Stimulated activated CD4-positive, alpha-beta T cell treated with anti-CD3 and anti-CD28 coated beads, Interleukin-1b, Interleukin-23, amount 100 ng/mL, for 4 hours (primary cell): Measurements from ENCODE around the gene BCAT1.
"Not testable (repeated sequence)": the region's sequence is repeated elsewhere in the genome, so short reads cannot be mapped to it uniquely, and the experiment has no call there.

Experiments used
- DNase-seq, 2 donors: peaks; one replicate each; pipeline ENCODE4 v3.0.0-alpha.2; 2020; ENCODE audit warnings: low read depth in 2 of 2

Gene BCAT1

DNA sequence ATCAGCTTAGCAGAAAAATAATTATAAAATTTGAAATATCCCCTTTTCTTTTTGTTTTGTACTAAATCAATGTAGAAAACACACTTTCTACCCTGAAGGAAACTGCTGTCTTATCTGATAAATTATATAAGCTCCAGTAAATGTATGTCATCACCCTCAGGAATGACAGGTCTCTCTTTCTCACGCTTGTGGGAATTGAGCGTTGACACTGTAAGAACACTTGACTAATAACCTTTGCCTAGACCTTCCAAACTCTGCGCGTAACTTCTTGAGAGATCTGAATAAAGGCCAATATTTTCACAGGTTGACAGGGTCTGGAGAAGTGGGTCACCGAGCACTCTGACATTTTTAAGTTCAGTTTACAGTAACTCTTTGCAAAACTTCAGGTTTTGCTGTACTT is 138.5 kb downstream of the BCAT1 start:
- no peak for DNase-seq

- not testable (repeated sequence) for DNase-seq
Observed at GRCh38 chr12:24809306-24809705, 139.6 kb downstream of the BCAT1 start.

DNA sequence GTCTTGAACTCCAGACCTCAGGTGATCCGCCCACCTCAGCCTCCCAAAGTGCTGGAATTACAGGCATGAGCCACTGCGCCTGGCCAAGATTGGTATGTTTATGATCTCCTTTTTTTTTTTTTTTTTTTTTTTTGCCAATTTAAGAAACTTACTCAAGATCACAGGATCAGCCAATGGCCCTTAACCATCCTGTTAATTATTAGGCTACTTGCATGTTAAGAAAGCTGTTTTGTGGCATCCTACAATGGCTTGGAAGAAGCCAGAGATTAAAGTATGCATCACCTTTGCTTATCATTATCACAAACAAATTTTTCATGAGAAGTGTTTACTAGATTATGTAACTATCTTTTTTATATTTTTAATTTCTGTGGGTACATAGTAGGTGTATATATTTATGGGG is 140.2 kb downstream of the BCAT1 start:
- DNase-seq = no peak

GRCh38 chr12:24806386-24806785 is 142.5 kb downstream of the BCAT1 start:
- DNase-seq = no peak

DNA sequence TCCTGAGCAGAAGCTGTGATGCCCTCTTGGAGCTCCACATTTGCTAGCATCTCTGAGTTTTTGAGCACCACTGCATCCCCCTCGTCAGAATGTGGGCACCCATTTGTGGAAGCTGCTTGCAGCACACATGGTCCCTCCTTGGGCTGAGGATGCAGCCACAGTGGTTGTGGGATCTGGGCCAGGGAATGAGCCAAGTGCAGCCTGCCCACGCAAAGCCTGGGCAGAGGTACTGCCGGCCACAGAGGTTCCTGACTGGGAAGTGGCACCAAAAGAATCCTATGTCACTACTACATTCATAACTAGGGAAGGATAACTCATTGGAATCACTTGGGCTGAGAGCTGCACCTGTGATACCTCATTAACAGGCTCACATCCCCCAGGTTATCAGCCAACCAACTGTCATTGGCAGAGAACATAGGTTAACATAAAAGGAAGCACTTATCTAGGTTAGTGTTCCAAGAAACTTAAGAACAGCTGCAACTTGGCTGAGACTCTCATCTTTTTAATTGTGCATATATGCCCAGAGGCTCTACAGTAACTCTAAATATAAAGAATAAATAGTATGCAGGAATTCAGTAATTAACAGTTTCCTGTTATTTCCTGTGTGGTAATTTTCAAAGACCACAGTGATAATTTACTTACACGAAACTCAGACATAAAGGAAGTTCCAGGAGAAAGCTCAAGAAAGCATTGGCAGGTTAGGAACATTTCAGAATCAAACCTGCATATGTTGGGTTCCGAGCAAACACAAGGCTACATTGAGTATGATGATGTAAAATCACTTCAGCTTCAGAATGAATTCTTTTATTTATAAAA is 145.3 kb downstream of the BCAT1 start:
- no peak for DNase-seq

DNA sequence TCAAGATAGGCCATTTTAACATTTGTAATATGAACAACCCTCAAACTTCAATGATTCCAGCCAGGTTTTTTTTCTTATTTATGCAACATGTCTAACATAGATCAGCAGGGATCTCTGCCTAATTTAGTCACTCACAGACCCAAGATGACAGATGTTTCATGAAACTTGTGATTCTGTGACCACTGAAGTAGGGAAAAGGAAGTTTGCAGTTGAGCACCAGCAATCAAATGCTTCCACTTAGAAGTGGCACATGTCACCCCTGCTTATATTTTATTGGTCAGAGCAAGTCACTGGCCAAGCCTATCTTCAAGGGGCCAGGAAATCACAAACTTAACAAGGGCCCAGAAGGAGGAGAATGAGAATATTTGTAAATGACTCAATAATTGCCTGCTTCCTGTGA is 150.6 kb downstream of the BCAT1 start:
- DNase-seq = no peak

DNA sequence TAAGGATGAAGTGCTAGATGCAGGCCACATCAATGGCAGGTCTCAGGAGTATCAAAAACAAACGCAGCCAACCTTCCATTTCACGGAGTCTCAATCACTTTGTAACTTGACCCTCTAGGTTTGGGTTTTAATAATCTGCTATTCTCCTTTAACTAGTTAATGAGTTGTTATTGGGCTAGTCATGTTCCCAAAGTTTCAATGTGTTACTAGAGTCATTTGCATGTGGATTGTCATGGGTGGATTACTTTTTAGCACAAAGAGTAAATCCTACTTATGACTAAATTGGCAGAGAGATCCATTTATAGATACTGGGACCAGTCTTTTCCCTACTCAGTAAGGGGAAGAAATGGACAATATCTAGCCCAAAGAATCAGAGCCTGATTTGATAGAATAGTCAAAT is 151.0 kb downstream of the BCAT1 start:
- DNase-seq = no peak

- no peak for DNase-seq
Observed at GRCh38 chr12:24796876-24797275, 152.0 kb downstream of the BCAT1 start.

DNA sequence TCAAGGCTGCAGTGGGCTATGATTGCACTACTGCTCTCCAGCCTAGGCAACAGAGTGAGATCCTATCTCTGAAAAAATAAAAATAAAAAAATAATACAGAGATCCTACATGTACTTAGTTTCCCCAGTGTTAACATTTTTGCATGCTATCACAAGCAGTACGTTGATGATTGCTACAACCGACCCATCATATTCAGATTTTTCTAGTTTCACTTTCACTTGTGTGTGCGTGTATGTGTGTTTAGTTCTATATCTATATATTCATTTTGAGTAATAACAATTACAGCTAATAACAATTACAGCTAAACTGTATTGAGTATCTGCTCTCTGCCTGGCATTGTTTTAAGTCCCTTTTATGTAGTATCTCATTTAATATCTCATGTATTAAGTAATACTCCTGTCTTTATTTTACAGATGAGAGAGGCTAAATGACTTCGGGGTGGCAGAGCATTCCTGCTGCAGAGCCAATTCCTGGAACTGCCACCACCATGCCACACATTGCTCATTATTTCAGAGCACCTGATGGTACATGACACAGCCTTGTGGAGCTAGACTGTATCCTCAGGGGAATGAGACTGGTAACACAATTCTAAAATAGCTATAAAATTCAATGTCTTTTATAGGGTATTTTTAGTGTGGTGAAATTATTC is 153.1 kb downstream of the BCAT1 start:
- no peak for DNase-seq

GRCh38 chr12:24791622-24792021 is 157.3 kb downstream of the BCAT1 start:
- DNase-seq = no peak

DNA sequence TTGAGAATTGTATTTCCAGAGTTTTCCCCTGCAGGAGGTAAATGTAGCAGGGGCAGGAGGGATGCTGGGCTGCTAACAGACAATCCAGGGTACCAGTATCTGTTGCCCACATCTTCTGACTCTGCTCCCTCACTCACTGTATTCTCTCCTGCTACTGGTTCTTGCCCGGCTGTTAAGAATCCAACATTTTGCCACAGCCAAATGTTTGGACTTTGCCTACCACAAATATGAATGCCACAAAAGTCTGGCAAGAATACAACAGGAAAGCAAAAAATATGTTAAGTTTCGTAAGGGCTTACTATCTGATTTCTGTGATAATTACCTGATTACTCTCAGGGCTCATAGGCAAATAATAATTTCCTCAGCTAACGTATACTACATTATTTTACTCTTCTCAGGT is 160.0 kb downstream of the BCAT1 start:
- DNase-seq = no peak

DNA sequence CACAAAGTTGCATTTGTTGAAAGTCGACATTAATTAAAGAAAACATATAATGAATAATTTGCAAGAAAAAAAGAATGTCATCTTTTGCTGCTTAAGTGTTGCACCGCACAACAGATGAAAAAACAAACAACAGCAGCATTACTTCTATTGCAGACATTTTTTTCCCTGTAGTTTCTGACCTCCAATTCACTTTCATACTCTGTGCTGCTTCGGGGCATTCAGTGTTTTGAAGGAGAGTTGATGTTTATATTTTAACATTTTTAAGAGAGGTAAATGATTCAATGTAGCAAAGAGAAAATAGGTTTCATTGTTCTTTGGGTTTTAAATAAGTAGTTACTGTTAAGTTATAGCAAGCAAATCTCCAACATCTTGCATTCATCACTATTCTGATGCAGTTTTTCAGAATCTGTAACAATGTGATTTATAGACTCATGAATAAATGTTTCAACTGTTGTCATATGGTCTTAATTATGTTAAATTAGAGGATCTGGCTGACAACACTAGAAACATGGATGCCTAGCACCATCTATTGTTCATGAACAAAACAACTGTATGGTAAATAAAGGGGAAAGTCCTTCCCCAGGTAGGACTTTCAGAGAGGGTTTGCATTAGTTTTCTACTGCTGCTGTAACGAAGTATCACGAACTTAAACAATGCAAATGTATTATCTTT is 168.1 kb downstream of the BCAT1 start:
- no peak for DNase-seq

DNA sequence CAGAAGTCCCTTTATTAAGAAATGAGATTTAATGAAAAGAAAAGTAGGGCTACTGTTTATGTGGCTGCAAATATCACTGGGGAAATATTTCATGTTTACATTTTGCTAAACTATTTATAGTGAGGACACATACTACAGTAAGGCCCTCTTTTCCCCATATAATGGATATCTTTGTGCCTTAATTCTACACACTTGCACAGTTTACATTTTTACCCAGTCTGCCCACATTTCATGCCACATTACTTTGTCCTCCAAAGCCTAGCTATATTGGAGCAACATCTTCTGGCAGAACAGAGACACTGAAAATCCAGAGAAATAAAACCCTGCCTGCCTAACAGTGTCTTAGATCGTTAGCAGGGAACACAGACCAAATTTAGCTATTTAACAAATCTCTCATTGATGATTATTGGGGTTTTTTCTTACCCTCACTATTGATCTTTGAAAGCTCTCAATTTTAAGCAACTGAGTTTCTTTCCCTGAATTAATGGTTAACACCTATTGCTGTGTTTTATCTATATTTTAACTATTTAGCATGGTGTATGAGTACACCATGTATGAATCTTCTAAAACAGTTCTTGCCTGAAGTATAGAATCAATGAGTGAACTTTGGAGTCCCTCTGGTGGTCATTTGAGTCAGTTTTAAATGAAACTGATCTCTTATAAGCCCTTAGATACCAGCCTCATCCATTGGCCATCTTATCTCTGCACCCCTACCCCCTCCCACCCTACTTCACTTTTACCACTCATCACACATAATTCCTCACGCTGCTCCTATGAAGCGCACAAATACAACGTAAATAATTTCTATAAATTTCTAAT is 170.2 kb downstream of the BCAT1 start:
- no peak for DNase-seq

- no peak for DNase-seq
Observed at GRCh38 chr12:24777359-24777758, 171.5 kb downstream of the BCAT1 start.

GRCh38 chr12:24776861-24777260 is 172.0 kb downstream of the BCAT1 start:
- DNase-seq = no peak

DNA sequence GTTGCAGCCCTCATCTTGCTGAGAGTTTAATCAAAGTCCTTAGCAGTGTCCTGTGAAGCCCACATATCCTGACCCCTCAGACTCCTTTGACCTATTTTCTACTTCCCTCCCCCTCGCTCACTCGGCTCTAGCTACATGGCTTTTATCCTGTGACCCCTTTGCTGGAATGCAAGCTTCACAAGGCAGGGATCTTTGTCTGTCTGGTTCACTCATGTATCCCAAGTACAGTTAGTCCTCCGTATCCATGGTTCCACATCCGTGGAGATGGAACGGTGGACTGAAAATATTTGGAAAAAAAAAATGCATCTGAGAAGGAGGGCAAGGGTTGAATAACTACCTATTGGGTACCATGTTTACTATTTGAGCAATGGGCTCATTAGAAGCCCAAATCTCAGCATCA is 173.8 kb downstream of the BCAT1 start:
- no peak for DNase-seq

DNA sequence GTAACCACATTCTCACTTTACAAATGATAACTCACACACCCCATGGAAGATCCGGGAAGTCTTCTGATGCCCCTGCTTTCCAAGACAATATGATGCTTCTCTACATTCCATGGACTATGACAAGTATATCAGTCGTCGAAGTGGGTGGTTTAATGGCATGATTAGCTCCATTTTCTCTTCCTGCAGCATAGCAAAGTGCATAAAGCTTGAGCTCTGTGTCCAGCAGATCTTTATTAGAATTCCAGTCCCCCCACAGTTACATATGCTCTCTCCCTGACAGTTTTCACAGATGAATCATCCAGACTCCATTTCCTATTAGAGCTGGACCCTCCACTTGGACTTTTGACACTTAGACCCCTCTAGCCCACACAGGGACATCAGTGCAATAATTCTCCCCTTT is 174.9 kb downstream of the BCAT1 start:
- DNase-seq = no peak

GRCh38 chr12:24772813-24773212 is 176.1 kb downstream of the BCAT1 start:
- DNase-seq = no peak

DNA sequence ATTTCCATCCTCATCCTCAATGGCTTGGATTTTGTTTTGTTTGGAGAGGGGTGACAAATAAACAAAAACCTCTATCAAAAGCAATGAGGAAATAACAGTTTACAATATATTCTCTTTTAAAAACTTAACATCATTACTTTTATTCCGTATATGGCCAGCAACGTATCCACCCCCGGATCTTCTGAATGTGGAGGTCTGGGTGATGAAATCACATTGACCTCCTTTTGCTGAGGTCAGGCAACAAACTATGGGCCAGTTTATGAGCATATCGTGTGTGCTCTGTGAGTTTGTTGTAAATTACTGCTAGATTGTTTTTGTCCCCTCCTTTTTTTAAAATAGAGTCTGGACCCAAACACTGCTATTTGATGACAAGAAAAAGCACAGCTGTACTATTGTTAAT is 178.1 kb downstream of the BCAT1 start:
- DNase-seq = no peak

DNA sequence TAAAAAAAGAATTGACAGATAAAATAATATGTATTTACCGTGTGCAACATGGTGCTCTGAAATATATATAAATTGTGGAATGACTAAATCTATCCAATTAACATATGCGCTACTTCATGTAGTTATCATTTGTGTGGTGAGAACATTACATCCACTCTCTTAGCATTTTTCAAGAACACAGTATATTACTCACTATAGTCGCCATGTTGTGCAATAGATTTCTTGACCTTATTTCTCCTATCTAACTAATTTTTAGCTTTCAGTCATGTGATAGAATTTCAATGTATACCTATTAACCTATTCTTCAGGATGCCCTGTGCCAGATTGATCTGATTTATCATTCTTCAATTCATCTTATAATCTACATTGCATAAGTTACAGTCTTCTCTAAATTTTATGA is 178.6 kb downstream of the BCAT1 start:
- DNase-seq = no peak

DNA sequence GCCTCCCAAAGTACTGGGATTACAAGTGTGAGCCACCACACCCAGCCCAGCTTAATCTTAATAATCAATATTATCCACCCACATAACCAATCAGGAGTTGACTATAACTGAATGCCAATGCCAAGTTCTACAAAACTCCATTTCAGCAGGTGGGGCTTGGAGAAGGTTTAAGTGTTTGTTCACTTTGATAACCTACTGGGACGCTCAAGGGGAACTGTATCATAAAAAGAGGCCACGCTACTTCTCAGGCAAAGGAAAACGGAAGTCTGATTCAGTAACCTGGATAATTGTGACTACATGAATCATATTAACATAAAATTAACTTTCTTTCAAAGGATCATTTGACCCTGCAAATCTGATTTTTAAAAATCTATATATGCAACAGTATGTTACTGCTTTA is 179.2 kb downstream of the BCAT1 start:
- DNase-seq = no peak

- DNase-seq = no peak
Observed at GRCh38 chr12:24768415-24768814, 180.5 kb downstream of the BCAT1 start.
